Measurements from ENCODE around the gene BCKDHB.

Gene BCKDHB

GRCh38 chr6:80133020-80133419 is 26.5 kb downstream of the BCKDHB start:
- Histone ChIP-seq H3K4me3 (no peak overlapping the region), H3K27ac (no peak overlapping the region)
- no peak for DNase-seq (ENCODE audit: low spot score)
- no peak for TF ChIP-seq CTCF (IDR thresholded peaks at IDR 0.05)

- DNase-seq (ENCODE audit: low spot score), result no peak
- no peak for TF ChIP-seq CTCF (IDR thresholded peaks at IDR 0.05)
- Histone ChIP-seq H3K27ac (no peak overlapping the region), H3K4me3 (no peak overlapping the region)
Observed at GRCh38 chr6:80134065-80134464, 27.6 kb downstream of the BCKDHB start.

- Histone ChIP-seq H3K27ac (peak overlapping the region; percentile 40 to 66), H3K4me3 (no peak overlapping the region)
- no peak for TF ChIP-seq CTCF (IDR thresholded peaks at IDR 0.05)
- DNase-seq (ENCODE audit: low spot score), result no peak
Observed at GRCh38 chr6:80142586-80142985, 36.1 kb downstream of the BCKDHB start.

- peak overlapping the region; percentile 40 to 66 for H3K27ac ChIP-seq
- TF ChIP-seq CTCF (IDR thresholded peaks at IDR 0.05), result no peak
- DNase-seq (ENCODE audit: low spot score), result peak; percentile 89
- peak overlapping the region; percentile 1 for H3K4me3 ChIP-seq
Observed at GRCh38 chr6:80143419-80143937, 37.0 kb downstream of the BCKDHB start.

- no peak overlapping the region for H3K27ac ChIP-seq
- TF ChIP-seq CTCF (IDR thresholded peaks at IDR 0.05), result no peak
- DNase-seq (ENCODE audit: low spot score), result no peak
- no peak overlapping the region for H3K4me3 ChIP-seq
Observed at GRCh38 chr6:80144753-80145315, 38.4 kb downstream of the BCKDHB start.

GRCh38 chr6:80145509-80145908 is 39.0 kb downstream of the BCKDHB start:
- Histone ChIP-seq H3K4me3 (no peak overlapping the region), H3K27ac (no peak overlapping the region)
- no peak for DNase-seq (ENCODE audit: low spot score)
- TF ChIP-seq CTCF (IDR thresholded peaks at IDR 0.05), result no peak

GRCh38 chr6:80145921-80146320 is 39.5 kb downstream of the BCKDHB start:
- no peak for DNase-seq (ENCODE audit: low spot score)
- TF ChIP-seq CTCF (IDR thresholded peaks at IDR 0.05), result no peak
- H3K27ac ChIP-seq, result no peak overlapping the region
- no peak overlapping the region for H3K4me3 ChIP-seq

Data from coronary artery (tissue), 2 donors.